GM21717 (cell line): ENCODE measurements around the gene FRMD4A.

Experiments used
- ATAC-seq: cut with Tn5 transposase; IDR thresholded peaks from one replicate; pipeline ENCODE4 v1.9.1; 2021; ENCODE audit warnings: mild to moderate bottlenecking, moderate library complexity; ENCODE audit not compliant: unreplicated experiment

FRMD4A gene

DNA sequence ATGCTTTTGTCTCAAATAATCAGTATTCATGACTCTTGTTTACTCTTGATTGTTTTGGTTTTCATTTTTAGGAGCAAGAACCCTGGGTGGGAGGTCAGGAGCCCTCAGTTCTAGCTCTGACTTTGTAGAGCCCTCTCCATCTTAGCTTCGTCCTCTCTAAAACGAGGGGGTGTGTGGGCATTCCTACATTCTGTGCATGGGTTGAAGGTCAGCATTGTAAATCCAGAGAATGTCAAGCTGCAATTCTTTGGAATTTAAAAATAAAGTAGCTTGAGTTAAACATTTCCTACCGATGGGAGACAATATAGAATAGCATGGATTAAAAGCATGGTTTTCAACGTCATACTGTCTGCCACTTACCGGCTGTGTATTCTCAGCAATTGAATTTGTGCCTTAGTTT is 615.6 kb downstream of the FRMD4A start:
- no peak for ATAC-seq

DNA sequence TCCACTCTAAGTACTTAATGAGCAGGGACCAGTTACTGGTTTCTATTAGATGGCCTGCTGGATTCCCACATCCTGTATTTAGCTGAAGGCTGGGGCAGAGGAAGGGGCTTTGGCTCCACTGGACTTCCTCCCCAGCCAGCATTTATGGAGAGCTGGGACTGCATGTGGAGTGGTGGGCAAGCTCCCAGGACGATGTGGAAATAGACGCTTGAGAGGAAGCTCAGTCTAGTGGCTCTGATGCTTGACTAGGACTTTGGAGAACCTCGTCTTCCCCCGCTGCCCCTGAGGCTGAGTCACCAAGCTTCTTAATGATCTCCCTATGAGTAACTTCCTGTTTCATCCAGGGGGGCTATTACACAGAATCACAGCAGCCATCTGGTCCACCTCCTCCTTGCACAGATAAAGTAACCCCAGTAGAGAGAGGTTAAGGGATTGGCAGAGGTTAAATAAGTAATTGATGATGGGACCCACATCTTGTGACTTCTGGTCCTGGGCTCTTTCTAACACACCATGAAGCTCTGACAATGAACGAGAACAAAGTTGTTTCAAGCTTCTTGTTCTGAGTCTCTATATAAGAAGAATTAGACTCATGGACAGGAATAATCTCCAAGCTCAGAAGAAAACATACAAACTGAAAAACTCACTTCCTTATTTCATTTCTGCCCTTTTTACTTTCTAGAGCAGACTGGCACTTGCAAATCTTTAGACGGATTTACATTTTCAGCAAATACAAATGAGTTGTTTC is 617.7 kb downstream of the FRMD4A start:
- ATAC-seq, result peak; percentile 73

DNA sequence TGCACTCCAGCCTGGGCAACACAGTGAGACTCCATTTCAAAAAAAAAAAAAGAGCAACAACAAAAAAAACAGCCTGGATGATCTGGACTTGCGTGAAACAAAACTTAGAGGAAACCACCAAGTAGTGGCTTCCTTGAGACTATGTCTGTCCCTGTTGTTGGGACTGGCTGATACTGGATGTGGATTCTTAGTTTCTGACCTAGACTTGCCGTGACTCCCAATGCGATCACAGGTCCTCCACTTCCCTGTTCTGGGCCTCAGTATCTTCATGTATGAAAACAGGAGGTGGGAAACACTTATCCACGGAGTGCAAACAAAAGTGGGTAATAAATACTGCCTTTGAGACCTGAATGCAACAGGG is 618.3 kb downstream of the FRMD4A start:
- no peak for ATAC-seq

DNA sequence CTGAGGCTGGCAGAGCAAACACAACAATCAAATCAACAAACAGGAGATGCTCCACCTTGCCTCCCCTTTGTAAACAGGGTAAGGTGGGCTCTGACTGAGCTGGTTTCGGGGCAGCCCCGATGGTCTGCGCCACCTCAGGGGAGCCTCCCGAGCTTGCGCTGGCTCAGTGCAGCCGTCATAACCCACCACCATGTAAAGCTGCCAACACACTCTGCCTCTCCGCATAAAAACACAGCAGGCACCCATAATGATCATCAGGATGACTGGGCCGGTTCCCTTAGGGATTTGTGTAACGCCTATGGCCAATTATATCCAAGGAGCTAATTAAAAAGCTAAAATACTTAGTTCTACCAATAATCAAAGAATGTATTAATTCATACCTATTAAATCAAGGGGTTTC is 619.4 kb downstream of the FRMD4A start:
- no peak for ATAC-seq

DNA sequence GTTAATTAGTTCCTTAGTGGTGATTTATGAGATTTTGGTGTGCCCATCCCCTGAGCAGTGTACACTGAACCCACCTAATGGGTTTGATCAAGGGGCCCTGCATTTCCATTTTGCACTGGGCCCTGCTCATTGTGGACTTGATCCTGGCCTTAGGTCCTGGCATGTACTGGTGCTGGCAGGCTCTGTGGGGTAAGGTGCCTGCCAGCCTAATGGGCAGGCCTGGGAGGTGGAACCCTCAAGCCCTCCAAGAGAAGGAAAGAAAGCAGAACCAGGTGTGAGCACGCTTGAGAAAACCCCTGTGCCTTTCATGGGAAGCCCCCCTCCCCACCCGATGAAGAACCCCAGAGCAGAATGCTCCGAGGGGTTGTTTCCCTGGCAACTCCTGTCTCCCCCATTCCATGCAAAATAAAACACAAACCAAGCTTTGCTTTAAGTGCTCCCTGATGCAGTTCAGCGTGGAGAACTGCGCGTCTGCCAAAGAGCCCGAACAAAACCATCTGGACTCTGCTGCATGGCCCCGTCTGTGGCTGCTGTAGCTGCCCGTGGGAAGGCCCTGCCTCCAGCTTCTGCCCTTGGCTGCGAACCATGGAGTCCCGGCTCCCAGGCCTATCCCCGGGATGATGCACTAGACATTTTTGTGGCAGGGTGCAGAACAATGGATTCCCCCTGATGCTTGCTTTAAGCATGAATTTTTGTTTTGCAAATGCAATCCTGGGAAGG is 620.6 kb downstream of the FRMD4A start:
- no peak for ATAC-seq

DNA sequence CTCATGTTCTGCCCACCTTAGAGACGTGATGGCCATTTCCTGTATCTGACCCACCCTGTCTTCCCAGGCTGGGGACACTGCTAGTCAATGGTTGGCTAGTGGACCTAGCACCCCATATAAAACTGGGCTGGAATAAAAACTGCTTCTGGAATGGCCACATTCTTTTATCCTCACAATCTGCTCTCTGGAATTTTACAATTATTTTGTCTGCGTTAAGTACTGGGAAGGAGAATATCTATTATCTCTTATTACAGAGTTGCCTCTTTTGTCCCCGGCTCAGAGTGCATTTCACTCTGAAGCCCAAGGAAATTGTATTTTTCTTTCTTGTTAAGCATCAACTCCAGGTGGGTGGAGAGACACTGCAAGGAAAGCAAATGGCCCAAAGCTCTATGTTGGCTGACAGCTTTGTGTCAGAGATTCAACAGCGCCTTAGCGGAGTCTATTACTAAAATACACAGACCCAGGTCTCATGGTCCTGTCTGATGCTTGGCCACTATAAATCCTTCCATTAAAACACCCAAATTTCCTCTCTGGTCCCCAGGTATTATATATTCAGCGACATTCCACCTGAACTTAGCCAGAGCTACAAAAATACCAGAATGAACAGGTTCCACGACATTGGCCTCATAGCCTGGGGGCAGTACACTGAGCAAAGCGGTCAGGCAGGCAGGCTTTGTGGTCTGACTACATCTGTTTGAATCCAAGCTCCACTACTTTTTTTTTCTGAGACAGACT is 622.3 kb downstream of the FRMD4A start:
- no peak for ATAC-seq

DNA sequence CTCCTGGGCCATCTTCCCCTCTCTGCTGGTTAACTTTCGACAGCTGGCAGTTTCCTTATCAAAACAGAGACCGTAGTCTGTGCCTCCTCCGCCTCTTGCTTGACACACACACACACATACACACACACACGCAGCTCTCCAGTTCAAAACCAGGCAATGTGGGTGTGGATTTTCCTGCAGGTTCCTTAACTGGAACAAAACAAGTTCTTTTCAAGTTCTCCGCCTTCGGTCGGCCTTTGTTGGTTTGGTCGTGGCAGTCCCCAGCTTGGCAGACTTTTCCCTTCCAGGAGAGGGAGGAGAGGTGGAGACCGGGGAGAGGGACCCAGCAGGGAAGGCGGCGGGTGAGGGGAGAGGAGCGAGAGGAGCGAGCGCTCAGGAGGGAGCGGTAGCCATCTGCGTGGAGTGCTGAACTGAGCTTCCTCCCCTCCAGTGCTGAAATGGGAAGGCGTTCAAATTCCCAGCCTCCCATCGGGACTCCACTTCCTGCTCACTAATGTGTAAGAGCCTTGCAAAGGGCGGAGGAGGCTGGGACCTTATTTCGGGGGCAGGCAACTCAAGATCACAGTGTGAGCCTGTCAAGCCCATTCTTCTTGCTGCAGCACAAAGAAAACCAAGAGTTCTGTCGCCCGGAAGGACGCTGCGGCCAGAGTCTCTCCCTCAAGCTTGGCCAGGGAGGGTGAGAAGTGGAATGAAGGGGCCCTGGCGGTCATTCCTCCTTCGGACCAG is 623.4 kb downstream of the FRMD4A start:
- no peak for ATAC-seq

DNA sequence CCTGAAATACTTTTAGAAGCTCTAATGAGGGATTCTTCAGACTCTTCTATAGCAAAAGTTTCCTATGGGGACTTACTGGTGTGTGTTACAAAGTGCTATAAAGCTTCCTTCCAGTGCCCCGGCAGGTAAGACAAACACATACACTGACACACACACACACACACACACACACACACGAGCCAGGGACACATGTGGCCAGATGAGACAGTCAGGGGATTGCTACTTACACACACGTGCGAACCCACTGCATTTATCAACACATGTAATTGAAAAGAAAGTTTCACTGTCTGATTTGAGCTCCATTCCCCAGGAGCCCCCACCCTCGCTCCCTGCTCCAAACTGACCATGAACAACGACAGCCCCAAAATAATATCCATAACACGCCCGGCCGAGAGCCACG is 624.1 kb downstream of the FRMD4A start:
- ATAC-seq, result no peak

DNA sequence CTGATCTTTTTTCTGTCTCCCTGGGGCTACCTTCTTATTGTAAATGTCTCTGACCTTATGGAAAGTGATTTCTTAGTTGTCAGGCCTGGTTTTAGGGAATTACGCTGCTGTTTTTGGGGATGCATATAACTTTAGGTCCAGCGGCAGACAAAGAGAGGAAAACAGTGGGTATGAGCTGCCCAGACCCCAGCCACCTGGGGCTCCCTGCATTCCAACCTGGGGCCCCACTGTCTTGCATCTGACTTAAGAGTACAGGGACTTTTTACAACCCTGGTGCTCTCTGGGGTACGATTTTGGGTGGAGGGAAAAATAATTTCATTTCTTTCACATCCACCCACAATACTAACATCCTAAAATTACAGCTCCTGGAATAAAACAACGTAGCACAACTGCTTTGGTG is 624.5 kb downstream of the FRMD4A start:
- no peak for ATAC-seq

DNA sequence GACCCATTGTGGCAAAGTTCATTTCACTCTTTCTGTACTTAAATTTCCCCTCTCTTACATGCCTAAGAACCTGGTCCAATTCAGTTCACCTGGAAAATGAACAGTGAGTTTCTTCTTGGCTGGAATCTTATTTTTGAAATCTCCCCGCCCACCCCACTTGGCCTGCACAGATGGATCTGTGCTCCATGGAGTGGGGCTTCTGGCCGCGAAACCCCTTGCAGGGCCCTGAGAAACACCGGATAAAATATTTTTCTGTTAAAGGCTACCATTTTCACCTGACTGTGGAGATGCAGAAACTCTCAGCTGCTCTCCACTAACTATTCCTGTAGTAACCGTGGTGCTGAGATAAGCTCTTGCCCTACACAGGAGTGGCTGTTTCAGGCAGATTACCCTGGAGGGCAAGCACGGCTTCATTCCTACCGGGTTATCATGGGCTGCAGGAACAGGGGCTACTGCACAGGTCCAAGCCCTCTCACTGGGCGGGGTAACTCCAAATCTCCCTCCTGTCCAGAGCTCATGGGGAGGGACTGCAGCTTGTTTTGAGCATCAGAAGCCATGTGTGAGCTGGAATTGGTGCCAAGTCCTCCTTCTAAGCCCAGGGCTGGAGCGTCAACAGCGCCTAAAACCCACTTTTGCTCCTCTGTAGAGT is 625.1 kb downstream of the FRMD4A start:
- no peak for ATAC-seq

DNA sequence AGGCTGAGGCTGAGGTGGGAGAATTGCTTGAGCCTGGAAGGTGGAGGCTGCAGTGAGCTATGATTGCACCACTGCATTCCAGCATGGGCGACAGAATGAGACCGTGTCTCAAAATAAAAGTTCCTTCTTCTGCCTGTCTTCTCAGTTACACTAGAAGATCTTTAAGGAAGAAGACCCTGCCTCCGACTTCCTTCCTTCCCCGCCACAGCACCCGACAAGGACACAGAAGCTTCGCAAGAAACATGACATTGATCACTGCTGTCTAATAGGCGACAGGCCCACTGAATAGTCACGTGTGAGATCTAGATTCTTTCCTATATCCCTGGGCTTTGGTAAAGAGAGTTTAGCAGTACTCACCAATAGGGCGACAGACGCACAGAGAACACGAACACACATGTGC is 625.8 kb downstream of the FRMD4A start:
- no peak for ATAC-seq

DNA sequence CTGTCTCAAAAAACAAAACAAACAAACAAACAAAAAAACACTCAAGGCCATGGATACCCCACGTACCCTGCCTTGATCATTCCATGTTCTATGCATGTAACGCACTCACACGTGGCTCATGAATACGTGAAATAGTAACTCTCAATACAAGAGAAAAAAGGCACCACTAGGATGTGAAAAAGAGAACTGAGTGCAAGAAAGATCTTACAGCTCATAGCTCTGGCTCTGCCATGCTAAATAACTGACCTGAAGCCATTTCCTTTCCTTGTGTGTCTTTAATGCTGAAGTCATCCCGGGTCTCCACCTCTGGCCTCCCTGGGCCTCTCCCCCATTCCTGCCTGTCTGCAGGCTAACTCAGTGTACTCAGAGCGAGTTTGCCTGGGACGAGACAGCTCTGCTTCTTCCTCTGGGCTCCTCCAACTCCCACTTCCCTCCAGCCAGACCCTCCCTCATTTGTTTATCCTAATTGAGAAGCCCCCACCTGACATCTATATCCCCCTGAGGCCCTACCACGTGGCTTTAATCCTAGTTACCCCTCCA is 626.7 kb downstream of the FRMD4A start:
- ATAC-seq, result no peak

DNA sequence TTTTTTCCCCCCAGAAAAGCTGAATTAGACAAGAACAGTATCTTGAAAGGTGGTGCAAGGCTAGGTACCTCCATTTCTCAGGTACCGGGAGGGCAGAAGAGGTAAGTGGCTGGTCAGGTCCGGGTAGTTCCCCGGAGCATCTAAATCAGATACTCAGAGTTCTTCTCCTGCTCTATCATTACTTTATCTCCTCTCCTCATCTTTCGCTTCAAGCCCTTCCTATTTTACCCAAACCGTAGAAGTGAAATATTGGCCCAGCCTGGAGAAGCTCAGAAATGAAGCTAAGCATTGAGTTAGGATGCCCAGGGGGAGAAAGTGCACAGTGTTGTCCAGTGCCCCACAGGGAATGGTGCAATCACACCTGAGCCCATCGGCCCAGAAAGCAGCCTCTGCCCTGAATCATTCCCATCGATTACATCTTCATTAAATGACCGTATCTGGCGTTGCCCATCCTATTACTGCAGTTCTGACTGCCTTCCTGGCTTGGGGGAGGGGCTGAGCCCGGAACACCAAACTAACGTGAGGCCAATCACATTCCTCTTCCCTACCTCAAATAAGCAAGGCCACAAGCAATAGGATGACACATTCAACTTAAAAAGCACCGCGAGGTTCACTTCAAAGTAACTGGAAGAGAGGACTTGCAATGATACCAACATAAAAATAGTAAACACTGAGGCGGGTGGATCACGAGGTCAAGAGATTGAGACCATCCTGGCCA is 627.5 kb downstream of the FRMD4A start:
- no peak for ATAC-seq

DNA sequence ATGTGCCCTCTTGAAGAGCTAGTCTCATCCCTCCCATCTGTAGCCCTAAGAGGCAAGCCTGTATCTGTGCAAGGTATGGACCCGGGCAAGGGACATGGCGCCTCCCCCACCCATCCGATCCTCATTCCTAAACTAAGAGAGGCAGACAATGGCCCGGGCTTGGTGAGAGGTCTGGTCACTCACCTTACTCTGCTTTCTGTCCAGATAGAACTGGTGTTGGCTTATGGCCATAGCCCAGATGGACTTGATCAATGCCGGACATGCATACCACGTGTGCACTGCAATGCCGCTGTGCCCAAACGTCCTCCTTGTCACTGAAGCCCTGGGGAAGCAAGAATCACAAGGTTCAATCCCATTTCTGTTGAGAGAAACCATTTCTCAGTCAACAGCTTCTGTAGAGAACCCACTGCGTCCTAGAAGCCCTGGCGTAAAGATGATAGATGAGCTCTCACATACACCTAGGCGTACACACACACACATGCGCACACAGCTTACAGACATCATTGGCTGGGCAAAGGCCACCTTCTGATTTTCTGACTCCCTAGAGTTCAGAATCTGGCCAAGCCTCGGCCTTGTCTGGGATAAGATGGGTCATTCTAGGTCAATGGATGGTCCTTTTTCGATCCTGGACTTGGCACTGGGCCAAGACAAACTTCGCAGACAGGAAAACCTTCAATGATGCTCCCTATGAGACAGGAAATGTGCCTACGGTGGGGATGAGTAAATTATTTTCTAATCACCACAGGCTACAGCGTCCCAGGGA is 629.4 kb downstream of the FRMD4A start:
- no peak for ATAC-seq

DNA sequence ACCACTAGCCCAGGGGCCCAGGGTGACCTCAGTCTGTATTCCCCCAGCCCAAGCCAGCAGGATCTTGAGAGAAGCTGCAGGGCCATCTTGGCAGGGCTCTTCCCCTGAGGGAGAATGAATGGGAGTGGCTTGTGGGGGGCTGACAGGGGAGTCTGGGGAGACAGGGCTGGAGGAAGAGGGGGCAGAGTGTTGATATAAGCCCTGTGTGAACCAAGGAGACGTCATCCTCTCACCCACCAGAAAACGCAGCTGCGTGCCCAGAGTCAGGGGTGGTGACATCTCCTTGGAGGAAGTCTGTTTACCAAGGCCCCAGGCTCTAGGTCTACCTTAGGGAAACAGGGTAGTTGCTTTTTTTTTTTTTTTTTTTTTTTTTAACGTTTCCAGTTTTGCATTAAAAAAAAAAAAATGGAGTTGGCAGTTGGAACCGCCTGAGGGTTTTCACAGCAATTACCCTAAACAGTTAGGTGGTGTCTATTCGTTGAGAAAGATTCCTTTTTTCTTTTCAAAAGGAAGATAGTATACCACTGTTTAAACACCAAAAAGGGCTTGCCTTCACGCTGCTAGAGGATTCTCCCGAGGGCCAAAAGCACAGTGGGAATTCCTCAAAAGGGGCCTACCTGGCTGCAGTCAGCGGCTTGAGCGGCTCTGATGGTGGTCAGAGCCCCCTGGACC is 630.1 kb downstream of the FRMD4A start:
- no peak for ATAC-seq

DNA sequence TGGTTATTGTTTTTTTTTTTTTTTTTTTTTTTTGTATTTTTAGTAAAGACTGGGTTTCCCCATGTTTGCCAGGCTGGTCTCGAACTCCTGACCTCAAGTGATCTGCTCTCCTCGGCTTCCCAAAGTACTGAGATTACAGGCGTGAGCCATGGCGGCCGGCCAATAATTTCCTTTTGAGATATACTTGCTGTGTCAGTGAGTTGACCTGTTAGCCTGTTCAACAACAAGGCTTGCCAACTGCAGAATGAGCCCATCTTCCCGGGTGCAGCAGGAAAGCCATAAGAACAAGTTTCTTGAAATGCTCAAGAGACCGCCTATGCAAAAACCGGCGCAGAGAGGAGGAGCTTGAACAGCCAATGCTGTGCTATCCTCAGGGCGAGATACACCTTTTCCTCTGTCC is 631.5 kb downstream of the FRMD4A start:
- no peak for ATAC-seq

DNA sequence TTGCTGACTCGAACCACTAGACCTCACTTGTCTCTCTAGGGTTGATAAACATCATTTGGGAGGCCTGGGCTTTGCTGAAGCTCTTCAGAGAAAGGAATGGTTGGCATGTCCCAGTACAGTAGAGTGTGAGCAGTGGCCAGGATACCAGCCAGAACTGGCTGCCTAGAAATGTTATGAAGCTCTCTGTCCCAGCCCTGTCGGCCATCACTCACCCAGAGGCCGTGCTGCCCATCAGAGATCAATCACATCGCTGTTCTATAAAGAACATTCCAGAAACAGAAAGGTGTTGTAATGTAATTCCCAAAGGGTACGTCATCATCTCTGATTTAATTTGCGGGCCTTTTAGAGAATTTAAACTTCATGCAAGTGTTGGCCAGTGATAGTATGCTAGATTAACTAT is 632.5 kb downstream of the FRMD4A start:
- ATAC-seq, result no peak

DNA sequence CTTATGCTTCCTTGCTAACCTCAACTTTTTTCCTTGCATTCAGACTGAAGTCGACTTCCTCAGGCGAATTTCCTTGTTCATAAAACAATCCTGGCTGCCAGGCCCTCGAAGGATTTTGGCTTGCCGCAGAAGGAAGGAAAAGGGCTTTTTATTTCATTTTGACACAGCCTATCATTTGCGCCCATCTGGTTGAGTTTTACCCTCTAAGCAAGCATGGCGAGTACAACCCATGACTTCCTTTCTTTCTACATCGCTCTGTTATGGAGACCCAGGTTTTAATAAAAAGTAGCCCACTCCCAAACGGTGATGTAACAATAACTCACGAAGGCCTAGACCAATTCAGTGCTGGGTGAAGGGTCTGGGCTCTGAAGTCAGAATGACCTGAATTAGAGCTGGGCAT is 634.7 kb downstream of the FRMD4A start:
- no peak for ATAC-seq

DNA sequence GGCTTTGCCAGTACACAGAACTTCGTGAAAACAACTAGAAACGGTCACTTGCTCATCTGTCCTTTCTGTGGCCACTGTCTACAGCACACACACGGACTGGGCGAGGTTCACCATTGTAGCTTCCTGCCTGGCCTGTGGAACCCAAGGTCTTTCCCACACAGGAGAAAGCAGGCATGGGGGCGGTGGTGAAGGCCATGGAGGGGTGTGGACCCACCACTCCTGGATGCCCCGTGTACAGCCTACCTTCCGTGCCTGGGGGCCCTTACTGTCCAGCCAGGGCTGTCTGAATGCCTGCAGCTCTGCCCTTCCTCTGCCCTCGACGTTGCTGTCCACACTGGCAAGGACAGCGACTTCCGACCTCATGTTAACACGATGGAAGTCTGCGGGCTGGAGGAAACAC is 635.1 kb downstream of the FRMD4A start:
- no peak for ATAC-seq
